Measurements from ENCODE around the gene GOLGA7B.
A peak's percentile ranks its signal among the peaks of the same experiment; 100 is the strongest.

GOLGA7B gene

DNA sequence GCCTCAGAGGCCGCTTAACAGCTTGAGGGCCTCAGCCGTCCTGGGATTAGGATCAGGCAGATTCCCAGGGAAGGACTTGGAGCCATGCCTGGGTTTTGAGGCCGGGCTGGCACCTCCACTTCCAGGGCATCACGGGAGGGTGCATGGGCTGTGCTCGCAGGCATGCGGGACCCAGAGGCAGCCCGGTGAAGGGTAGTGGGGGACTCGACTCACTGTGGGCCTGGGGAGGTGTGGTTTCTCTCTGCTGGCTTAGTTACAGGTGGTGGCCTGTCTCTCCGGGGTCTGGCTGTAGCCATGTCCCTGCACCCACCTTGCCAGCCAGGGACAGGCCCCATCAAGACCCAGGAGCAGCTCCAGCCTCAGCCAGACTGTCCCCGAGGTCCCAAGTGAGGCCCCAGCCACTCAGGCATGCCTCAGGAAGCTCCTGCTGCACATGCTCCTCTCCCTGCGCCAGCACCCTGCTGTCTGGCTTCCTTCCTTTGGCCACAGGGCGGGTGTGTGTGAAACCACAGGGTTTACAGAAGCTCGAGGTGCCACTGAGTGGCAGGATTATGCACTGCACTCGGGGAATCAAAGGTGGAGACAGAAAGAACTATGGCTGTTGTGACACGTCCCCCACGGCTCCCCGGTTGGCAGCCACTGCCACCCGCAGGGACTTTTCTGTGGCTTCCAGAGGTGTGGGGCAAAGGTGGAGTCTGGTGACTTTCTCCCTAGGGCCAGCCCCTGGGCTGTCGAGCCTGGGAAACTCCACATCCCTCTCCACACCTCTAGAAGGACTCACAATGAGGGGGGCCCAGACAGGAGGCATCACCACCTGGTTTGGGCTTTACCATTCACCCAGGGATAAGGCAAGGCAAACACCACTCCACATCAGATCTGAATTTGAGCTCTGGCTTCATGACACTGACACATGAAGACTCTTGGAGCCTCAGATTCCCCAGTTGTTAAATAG lies 19.7 kb downstream of the GOLGA7B start:
- DNase-seq, result peak; percentile 77

DNA sequence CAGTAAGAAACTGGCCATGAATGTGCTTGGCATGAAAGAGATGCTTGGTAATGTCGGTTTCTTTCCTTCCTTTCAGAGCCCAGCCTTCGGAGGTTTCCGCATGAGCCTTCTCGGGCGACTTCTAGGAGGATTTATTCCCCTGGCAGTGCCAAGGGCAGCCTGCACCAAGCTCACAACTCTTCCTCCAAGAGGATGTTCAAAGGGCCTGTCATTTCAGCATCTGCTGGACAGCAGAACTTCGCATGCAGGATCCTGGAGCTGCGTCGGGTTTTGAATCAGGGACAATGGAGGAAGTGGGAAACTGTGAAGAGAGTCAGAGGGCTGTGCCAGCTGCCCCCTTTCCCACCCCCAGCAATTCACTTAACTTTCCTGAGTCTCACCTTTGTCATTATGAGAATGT lies 21.3 kb downstream of the GOLGA7B start:
- no peak for DNase-seq

DNA sequence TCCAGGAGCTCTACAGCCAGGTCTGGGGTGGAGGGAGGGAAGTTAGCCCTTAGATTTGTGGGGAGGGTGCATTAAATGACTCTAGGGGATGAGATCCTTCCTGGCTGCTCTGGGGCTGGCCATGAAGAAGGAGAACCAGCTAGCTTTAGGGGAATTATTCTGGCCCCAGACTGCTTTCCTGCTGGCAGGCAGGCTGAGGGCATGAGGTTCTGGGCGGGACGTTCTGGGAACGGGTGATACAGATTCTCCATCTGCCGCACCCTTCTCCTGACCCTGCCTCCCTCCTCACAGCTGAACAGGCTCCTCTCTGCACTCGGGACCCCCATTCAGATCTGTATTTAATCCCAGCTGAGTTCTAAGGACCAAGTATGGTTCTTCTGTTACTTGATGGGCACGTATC lies 23.9 kb downstream of the GOLGA7B start:
- no peak for DNase-seq

DNA sequence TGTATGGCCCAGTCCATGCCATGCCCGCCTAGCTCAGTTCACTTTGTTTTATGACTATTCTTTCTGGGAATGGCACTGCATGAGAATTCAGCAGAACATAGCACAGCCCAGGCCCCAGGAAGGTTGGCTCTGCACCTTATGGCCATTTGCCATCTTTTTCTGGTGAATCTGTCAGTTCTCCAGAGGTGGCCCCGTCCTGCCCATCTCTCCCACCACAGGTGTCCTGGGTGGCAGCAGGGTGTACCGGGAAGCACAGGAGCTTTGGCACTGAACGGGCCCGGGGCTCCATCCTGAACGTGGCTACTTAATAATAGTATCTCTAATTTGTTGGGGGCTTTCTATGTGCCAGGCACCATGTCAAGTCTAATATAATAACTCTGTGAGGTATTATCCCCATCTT lies 24.7 kb downstream of the GOLGA7B start:
- no peak for DNase-seq

GRCh38 chr10:97875391-97875790 lies 25.7 kb downstream of the GOLGA7B start:
- DNase-seq, result no peak

DNA sequence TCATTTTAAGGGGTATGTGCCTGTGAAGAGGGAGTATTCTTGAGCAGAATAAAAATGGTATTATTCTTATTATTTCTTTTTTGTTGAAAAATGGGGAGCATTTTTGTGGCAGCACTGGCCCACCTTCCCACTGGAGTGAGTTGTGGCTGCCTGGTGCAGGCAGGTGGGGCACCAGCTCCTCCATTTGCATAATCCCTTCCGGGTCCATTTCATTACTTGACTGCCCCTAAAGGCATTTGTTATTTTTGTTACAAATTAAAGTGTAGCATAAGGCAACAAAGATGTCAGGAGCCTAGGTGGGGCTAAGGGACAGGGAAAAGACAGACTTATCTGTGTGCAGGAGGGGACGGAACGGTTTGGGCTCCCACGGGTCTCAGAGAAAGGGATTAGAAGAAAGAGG lies 26.8 kb downstream of the GOLGA7B start:
- no peak for DNase-seq

DNA sequence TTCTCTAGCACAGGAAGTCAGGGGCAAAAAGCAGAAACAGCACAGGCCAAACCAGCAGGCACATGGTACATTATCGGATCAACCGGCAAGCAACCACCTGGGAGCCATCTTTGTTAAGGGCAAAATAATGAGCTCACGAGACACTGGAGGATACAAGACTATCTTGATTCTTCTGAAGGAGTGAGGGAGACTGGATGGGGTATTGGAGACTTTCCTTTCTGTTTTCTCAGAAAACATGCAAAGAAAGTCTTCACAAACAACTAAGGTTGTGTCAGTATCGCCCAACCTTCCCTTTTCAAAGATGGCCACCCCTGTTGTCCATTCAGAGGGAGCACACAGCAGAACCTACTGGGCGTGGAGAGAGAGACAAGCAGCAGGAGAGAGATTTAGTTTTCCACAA lies 29.6 kb downstream of the GOLGA7B start:
- no peak for DNase-seq

DNA sequence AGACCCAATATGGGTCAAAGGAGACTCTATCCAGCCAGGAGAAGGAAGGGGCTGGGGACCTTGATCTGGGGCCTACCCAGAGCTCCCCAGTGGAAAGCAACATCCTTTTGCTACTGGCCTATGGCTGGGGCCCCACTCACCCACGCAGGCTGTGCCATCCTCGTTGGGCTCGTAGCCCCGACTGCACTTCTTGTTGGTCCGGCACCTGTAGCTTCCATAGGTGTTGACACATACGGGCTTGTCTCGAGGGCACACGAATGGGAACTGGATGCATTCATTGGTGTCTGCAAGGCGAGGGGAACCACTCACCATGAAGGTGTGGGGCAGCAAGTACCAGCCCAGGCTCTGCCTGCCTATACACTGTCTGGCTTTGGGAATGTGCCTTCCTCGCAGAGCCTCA lies 30.5 kb downstream of the GOLGA7B start:
- no peak for DNase-seq

DNA sequence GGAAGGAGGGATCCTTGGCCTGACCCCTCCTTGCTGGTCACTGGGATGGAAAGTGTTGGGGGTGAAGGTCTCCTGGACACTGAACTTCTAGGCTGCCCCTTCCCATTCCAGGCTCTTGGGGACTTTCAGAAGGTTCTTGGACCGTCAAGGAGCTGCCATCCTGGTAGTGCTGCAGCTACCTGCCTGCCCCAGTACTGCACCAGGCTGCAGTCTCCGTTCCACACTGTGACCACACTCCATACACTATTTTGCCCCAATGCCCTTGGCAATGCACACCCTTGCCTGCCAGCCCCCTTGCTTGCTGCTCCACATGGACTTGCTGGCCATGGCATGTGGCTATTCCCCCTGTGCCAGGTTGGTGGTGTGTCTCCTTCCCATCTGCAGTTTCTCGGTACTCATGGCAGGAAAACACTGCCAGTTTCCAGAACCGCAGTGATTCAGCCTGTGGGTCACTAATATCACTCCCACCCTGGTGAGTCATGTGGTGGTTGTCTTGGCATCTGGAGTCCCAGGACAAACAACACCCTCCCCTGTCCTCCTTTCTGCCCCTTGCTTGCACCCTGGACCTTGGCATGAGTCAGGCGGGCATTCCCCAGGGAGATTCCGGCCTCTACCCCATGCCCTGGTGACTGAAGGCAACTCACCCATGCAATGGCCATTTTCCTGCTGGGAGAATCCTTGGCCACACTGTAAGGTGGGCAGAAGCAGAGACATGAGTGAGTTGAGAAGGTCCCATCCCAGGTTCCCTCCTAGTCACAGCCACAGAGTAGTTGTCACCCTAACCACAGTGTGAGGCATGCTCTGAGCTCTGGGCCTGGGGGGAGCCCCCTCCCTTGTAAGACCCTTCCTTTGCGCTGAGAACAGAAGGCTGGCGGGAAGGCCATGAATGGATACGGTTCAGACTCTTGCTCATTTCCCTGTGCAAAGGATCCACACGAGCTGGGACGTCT lies 32.8 kb downstream of the GOLGA7B start:
- DNase-seq, result no peak

DNA sequence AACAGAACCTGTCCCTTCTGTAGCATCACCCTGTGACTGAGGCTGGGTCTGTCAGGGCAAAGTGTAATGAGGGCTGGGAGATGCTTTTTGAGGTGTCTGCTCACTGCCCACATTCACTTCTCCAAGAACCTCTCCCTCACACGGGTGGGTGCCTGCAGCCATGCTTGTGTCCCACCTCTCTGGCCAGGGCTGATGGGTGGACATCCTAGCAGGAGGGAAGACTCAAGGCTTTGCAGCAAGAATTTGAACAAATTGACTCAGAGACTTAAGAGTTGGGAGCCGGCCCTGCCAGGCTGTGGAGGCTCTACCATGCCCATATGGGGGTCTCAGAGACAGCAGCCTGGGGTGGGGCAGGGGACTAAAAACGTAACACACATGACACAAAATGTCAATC lies 33.4 kb downstream of the GOLGA7B start:
- DNase-seq, result no peak

- no peak for DNase-seq
Observed at GRCh38 chr10:97886286-97886685, 36.6 kb downstream of the GOLGA7B start.

DNA sequence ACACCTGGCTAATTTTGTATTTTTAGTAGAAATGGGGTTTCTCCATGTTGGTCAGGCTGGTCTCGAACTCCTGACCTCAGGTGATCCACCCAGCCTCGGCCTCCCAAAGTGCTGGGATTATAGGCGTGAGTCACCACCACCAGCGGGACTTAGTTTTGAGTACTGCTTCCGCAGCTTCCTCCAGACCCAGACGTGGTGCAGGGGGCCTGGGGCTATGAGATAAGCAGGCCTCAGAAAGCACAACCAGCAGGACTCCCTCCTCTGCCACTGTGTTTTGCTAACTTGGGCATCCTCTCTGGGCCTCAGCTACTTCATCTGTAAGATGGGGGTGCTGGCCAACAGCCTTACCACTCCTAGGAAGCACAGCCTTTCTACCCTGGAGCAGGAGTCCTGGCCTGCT lies 37.8 kb downstream of the GOLGA7B start:
- no peak for DNase-seq

DNA sequence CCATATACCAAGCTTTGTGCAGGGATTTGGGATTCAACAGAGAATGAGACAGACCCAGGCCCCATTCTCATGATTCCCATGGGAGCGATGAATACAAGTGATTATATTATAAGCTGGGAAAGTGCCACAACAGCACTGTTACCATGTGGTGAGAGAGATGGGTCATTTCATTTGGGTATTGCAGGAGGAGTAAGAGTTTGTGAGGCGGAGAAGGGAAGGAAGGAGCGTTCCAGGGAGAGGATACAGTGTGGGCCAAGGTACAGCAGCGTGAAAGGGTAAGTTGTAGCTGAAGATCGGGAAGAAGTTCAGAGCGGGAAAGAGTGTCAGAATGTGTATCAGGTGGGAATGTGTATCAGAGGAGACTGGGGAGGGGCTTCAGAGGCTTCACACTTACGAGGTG lies 38.5 kb downstream of the GOLGA7B start:
- no peak for DNase-seq

DNA sequence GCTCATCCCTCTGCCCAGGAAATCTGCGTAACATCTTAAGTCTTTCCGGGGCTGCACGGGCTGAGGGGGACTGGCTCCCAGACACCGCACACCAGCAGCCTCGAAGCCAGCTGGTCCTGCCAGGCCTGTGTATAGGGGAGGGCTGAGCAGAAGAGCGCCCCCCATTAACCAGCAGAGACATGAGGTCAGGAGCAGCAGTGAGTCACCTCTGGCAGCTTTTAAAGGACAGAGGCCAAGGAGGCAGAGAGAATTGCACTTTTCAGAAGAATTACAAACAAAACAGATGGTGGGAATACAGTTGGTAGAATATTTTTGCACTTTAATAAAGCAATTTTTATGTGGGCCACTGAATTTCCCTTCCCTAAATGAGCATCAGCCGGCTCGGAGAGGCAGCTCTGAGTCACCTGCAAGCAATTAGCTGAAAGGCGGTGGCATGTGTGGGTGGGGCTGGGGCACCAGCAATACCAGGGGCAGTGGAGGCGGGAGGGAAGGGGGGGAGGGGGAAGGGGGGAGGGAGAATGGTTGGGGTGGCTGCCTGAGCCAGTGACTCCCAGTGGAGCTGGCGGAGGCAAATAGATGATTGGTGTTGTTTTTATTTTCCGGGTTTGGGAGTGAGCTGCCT lies 39.1 kb downstream of the GOLGA7B start:
- peak; percentile 13 for DNase-seq

GRCh38 chr10:97889461-97890265 lies 40.0 kb downstream of the GOLGA7B start:
- DNase-seq, result no peak

GRCh38 chr10:97891497-97892167 lies 42.0 kb downstream of the GOLGA7B start:
- no peak for DNase-seq

- DNase-seq, result no peak
Observed at GRCh38 chr10:97892506-97892905, 42.9 kb downstream of the GOLGA7B start.

GRCh38 chr10:97892939-97893338 lies 43.3 kb downstream of the GOLGA7B start:
- no peak for DNase-seq

- DNase-seq, result no peak
Observed at GRCh38 chr10:97894092-97894491, 44.4 kb downstream of the GOLGA7B start.

DNA sequence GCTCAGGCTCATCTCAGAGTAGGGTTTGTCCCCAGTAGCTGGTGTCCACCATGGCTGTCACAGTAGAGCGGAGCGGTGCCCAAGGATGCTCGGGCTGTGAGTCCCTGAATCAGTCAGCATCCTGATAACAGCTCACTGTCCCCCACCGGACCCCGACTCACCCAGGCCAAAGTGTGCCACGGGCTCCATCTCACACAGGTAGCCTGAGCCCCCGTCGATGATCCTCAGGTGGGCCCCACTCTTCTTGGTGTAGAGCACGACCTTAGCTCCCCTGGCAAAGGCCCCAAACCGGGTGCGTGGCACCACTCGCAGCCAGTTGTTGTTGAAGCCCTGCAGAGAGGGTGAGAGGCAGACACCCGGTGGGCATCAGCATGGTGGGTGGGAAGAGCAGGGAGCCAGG lies 45.4 kb downstream of the GOLGA7B start:
- no peak for DNase-seq

DNA sequence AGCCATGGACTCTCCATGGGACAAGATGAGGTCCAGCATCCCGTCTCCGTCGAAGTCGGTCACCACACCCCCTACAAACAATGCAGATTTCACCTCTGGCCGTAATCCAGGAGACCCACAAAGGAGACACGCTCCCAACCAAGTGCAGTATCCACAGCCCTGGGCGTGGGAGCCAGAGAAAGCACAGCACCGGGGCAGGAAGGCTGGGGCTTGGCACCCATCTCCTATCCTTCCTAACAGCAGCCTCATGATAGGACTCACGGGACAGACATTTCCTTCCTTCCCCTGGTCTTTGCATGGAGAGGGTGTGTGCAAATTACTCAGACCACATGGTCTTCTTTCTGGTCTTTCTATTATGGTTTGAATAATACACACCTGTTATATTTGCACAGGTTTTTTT lies 46.3 kb downstream of the GOLGA7B start:
- DNase-seq, result no peak

Data from stimulated activated naive CD4-positive, alpha-beta T cell treated with Interleukin-2 at 50 U/mL for 16 hours (primary cell).